Natural killer cell treated with Interleukin-12 subunit alpha and Interleukin-12 subunit beta and Interleukin-15 and Interleukin-18, amount 100 ng/mL, for 72 hours (primary cell): ENCODE results near the gene OR10A6. TPM values are rescaled to one million over a fixed set of nuclear protein-coding genes. Genes with fewer than 3 reads are reported as not detected.

Experiments used
- ATAC-seq, 2 donors: fragments of 150-1000 bp; cut with Tn5 transposase in 1 of 2; sonication (Bioruptor Pico), chemical (Tn5 transposase) in 1 of 2; 2 replicates each; pipeline ENCODE4 v1.10.0; 2021
- DNase-seq: peaks from one replicate; pipeline ENCODE4 v3.0.0; 2022; ENCODE audit warnings: low spot score
- H3K27ac Mint-ChIP-seq, 2 donors: 1 replicate in 1 of 2; 2 replicates in 1 of 2; pipeline ENCODE4 v1.8.0; 2022; ENCODE audit warnings: mixed read lengths in 2 of 2, mild to moderate bottlenecking in 1 of 2, moderate library complexity in 1 of 2
- H3K27me3 Mint-ChIP-seq, 2 donors: 1 replicate in 1 of 2; 2 replicates in 1 of 2; pipeline ENCODE4 v1.8.0; 2022; ENCODE audit warnings: mixed read lengths in 2 of 2
- H3K36me3 Mint-ChIP-seq: one replicate; pipeline ENCODE4 v1.8.0; 2022; ENCODE audit warnings: mixed read lengths
- H3K4me1 Mint-ChIP-seq, 2 donors: 1 replicate in 1 of 2; 2 replicates in 1 of 2; pipeline ENCODE4 v1.8.0; 2022; ENCODE audit warnings: low read depth in 2 of 2, mixed read lengths in 2 of 2, mild to moderate bottlenecking in 1 of 2
- H3K4me3 Mint-ChIP-seq: one replicate; pipeline ENCODE4 v1.8.0; 2022; ENCODE audit warnings: mixed read lengths
- H3K9me3 Mint-ChIP-seq: 2 replicates; pipeline ENCODE4 v1.8.0; 2022; ENCODE audit warnings: mixed read lengths
- total RNA-seq, 2 donors: library from RNA; stranded (reverse); gene quantifications; one replicate each; pipeline ENCODE4 v1.2.3, GENCODE V29; 2022

Gene OR10A6, protein sequence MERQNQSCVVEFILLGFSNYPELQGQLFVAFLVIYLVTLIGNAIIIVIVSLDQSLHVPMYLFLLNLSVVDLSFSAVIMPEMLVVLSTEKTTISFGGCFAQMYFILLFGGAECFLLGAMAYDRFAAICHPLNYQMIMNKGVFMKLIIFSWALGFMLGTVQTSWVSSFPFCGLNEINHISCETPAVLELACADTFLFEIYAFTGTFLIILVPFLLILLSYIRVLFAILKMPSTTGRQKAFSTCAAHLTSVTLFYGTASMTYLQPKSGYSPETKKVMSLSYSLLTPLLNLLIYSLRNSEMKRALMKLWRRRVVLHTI
- total RNA-seq = not detected

- Mint-ChIP-seq H3K4me3 (no peak within 1 kb of the TSS), H3K36me3 (no peaks in the 10 kb centered on the region), H3K27me3 (peaks cover 17 to 52% of the 10 kb centered on the region in 2 donors), H3K27ac (no peak within 1 kb of the TSS), H3K9me3 (peaks cover 3% of the 10 kb centered on the region), H3K4me1 (no peaks in the 10 kb centered on the region)
- no peak for DNase-seq
- no peak for ATAC-seq
These were observed at the start of gene OR10A6 for GRCh38 chr11:7931168-7931567. Gene OR10A6, minus strand, starts transcription at chr11:7931268. Its CDS starts 2,606 bp downstream, at chr11:7928662.

DNA sequence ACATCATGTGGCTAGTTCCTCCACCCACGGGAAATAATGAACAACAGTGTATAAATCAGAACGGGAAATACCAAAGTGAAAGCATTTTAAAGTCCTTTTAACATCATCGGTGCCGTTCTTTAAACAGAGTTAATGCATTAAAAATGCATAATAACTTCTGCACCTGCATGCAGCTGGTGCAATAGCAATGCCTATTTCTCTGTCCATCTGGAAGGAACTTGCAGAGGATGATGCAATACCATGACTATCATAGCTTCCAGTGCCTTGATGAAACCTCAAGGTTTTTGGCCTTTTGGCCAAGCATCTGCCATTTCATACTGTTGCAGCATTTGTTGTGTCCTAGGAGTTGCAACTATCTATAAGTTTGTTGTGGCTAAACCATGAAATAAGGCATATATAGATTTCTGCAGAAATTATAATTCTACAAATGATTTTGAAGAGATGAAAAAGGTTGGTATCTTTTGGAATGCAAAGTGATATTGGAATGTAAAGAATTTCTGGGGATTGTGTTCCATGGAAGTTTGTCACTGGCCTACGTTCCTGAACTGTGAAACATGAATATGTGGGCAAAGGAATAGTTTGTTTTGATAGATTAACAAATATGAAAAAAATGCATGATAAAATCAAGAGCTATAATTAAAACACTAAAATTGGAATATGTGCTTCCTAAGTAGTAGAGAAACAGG lies 46.3 kb upstream of the OR10A6 start:
- H3K36me3 Mint-ChIP-seq = no peaks in the 10 kb centered on the region
- no peak for ATAC-seq
- H3K4me3 Mint-ChIP-seq = no peak overlapping the region
- H3K27me3 Mint-ChIP-seq = peaks cover 6% of the 10 kb centered on the region in 2 donors
- no peaks in the 10 kb centered on the region for H3K9me3 Mint-ChIP-seq
- H3K27ac Mint-ChIP-seq = no peak overlapping the region
- no peak for DNase-seq
- H3K4me1 Mint-ChIP-seq = no peaks in the 10 kb centered on the region

GRCh38 chr11:7974668-7975067 lies 43.6 kb upstream of the OR10A6 start:
- Mint-ChIP-seq H3K36me3 (no peaks in the 10 kb centered on the region), H3K4me3 (no peak overlapping the region), H3K27ac (no peak overlapping the region), H3K4me1 (no peaks in the 10 kb centered on the region), H3K9me3 (no peaks in the 10 kb centered on the region), H3K27me3 (peaks cover 8 to 14% of the 10 kb centered on the region in 2 donors)
- DNase-seq = no peak
- ATAC-seq = no peak

- no peak for DNase-seq
- no peak overlapping the region for H3K27ac Mint-ChIP-seq
- no peaks in the 10 kb centered on the region for H3K9me3 Mint-ChIP-seq
- peaks cover 17 to 26% of the 10 kb centered on the region in 2 donors for H3K27me3 Mint-ChIP-seq
- no peak for ATAC-seq
- H3K4me1 Mint-ChIP-seq = no peaks in the 10 kb centered on the region
- H3K36me3 Mint-ChIP-seq = no peaks in the 10 kb centered on the region
- H3K4me3 Mint-ChIP-seq = no peak overlapping the region
These were observed 41.9 kb upstream of the OR10A6 start for GRCh38 chr11:7973011-7973410.

- H3K9me3 Mint-ChIP-seq = no peaks in the 10 kb centered on the region
- ATAC-seq (no peak), DNase-seq (no peak)
- no peak overlapping the region for H3K27ac Mint-ChIP-seq
- H3K4me1 Mint-ChIP-seq = no peaks in the 10 kb centered on the region
- H3K4me3 Mint-ChIP-seq = no peak overlapping the region
- peaks cover 24 to 36% of the 10 kb centered on the region in 2 donors for H3K27me3 Mint-ChIP-seq
- H3K36me3 Mint-ChIP-seq = no peaks in the 10 kb centered on the region
These were observed 40.8 kb upstream of the OR10A6 start for GRCh38 chr11:7971846-7972245.

- H3K36me3 Mint-ChIP-seq = no peaks in the 10 kb centered on the region
- peak in 1 of 2 donors; percentile 45 for ATAC-seq
- no peaks in the 10 kb centered on the region for H3K4me1 Mint-ChIP-seq
These were observed 38.9 kb upstream of the OR10A6 start for GRCh38 chr11:7969756-7970646.

DNA sequence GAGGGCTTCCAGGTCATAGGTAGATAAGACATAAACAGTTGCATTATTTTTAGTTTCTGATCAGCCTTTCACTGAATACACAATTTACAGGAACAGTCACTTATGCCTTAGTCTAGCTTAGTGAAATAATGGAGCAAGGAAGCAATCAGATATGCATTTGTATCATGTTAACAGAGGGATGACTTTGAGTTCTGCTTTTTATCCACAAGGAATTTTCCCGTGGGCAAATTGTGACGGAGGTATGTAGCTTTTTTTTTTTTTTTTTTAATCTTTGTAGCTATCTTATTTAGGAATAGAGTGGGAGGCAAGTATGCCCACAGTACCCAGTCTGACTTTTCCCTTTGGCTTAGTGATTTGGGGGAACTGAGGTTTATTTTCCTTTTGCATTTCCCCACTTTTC lies 37.6 kb upstream of the OR10A6 start:
- DNase-seq = no peak
- Mint-ChIP-seq H3K36me3 (no peaks in the 10 kb centered on the region), H3K27ac (no peak overlapping the region), H3K4me1 (no peaks in the 10 kb centered on the region), H3K4me3 (no peak overlapping the region), H3K27me3 (peaks cover 27 to 48% of the 10 kb centered on the region in 2 donors), H3K9me3 (no peaks in the 10 kb centered on the region)
- ATAC-seq = no peak

More at GRCh38 chr11:7969756-7970646, 38.9 kb upstream of the OR10A6 start:
- no peaks in the 10 kb centered on the region for H3K9me3 Mint-ChIP-seq
- no peak for DNase-seq
- H3K27ac Mint-ChIP-seq = no peak overlapping the region
- H3K4me3 Mint-ChIP-seq = no peak overlapping the region
- peaks cover 24 to 44% of the 10 kb centered on the region in 2 donors for H3K27me3 Mint-ChIP-seq

DNA sequence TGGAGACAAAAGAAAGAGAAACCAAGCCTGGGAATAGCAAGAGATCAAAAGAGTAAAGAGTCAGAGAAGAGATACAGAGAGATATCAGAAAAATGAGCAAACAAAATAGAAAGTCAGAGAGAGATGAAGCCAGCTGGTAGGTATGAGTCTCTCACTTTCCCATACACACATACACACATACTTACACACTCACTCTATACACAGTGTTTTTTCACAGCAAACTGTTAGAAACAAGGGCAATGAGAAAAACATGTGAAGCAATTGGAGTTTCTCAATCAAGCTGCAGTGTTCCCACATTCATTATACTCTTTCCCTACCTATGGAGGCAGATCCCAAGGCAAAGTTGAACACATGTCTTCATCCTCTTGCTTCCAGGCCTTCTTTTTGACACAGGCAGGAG lies 36.8 kb upstream of the OR10A6 start:
- Mint-ChIP-seq H3K9me3 (no peaks in the 10 kb centered on the region), H3K4me1 (no peaks in the 10 kb centered on the region), H3K27me3 (peaks cover 24 to 48% of the 10 kb centered on the region in 2 donors), H3K36me3 (no peaks in the 10 kb centered on the region), H3K4me3 (no peak overlapping the region), H3K27ac (no peak overlapping the region)
- ATAC-seq (no peak), DNase-seq (no peak)

DNA sequence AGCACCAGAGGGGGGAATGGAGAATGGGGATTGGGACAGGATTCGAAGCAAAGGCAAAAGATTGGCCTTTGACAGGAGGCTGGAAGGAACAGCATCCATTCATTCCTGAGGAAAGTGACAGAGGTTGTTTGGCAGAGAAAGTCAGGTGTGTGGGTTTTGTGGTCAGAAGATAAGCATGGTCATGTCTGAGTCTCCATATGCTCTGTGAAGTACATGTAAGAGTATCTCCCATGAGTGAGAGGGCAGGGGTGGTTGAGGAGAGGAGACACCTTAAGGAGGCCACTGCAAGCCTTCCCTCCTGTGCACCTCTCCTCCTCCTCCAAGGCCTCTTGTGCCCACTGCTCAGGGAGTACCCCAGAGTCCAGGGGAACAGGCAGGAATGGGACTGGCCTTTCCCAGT lies 36.0 kb upstream of the OR10A6 start:
- ATAC-seq = peak; percentile 24 to 55
- no peaks in the 10 kb centered on the region for H3K9me3 Mint-ChIP-seq
- H3K4me3 Mint-ChIP-seq = no peak overlapping the region
- H3K27me3 Mint-ChIP-seq = peaks cover 24 to 48% of the 10 kb centered on the region in 2 donors
- DNase-seq = no peak
- no peak overlapping the region for H3K27ac Mint-ChIP-seq
- H3K36me3 Mint-ChIP-seq = no peaks in the 10 kb centered on the region
- no peaks in the 10 kb centered on the region for H3K4me1 Mint-ChIP-seq

GRCh38 chr11:7965386-7965785 lies 34.3 kb upstream of the OR10A6 start, which contains the start of gene NLRP10:
Gene NLRP10, minus strand, starts transcription at chr11:7965447. Its CDS starts 1,952 bp downstream, at chr11:7963495.
- Mint-ChIP-seq H3K27me3 (peaks cover 25 to 45% of the 10 kb centered on the region in 2 donors), H3K36me3 (no peaks in the 10 kb centered on the region), H3K27ac (no peak within 1 kb of the TSS), H3K4me3 (no peak within 1 kb of the TSS), H3K9me3 (no peaks in the 10 kb centered on the region), H3K4me1 (no peaks in the 10 kb centered on the region)
- no peak for DNase-seq
- no peak for ATAC-seq

- no peak overlapping the region for H3K27ac Mint-ChIP-seq
- H3K4me1 Mint-ChIP-seq = no peaks in the 10 kb centered on the region
- H3K36me3 Mint-ChIP-seq = no peaks in the 10 kb centered on the region
- H3K9me3 Mint-ChIP-seq = no peaks in the 10 kb centered on the region
- no peak for DNase-seq
- H3K4me3 Mint-ChIP-seq = no peak overlapping the region
- ATAC-seq = no peak
- peaks cover 25 to 46% of the 10 kb centered on the region in 2 donors for H3K27me3 Mint-ChIP-seq
These were observed 33.8 kb upstream of the OR10A6 start for GRCh38 chr11:7964873-7965272.

- H3K27ac Mint-ChIP-seq = no peak overlapping the region
- ATAC-seq (no peak), DNase-seq (no peak)
- H3K36me3 Mint-ChIP-seq = no peaks in the 10 kb centered on the region
- H3K4me3 Mint-ChIP-seq = no peak overlapping the region
- peaks cover 28 to 51% of the 10 kb centered on the region in 2 donors for H3K27me3 Mint-ChIP-seq
- no peaks in the 10 kb centered on the region for H3K4me1 Mint-ChIP-seq
- H3K9me3 Mint-ChIP-seq = no peaks in the 10 kb centered on the region
These were observed 33.2 kb upstream of the OR10A6 start for GRCh38 chr11:7964261-7964660.

DNA sequence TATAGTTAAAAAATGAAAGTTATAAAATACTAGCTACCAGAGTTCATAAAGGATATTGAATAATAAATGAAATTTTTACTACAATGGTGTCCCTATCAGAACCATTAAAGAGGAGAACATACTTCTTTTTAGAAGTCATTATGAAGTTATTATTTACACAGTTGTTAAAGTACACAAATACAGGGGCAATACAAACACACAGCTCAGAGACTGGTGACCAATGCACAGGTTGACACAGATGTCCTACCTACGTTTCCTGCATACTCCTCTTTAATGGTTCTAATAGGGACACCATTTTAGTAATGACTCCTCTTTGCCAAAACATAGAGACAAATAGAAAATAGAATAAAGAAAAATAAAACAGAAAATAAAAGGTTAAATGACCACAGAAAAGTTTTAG lies 24.1 kb upstream of the OR10A6 start:
- H3K36me3 Mint-ChIP-seq = no peaks in the 10 kb centered on the region
- ATAC-seq = no peak

More for the DNA sequence above, 24.1 kb upstream of the OR10A6 start:
- Mint-ChIP-seq H3K4me1 (no peaks in the 10 kb centered on the region), H3K27me3 (peaks cover 15 to 38% of the 10 kb centered on the region in 2 donors), H3K27ac (no peak overlapping the region), H3K9me3 (no peaks in the 10 kb centered on the region), H3K4me3 (no peak overlapping the region)
- no peak for DNase-seq
